ES-I3 (cell line): ENCODE measurements around the gene CTSC.

Source experiments
- H3K36me3 ChIP-seq: 2 replicates; pipeline ENCODE4 v1.6.1; 2013; ENCODE audit warnings: mild to moderate bottlenecking, low read length, control low read depth, moderate library complexity; ENCODE audit not compliant: insufficient read depth
- H3K4me1 ChIP-seq: 2 replicates; pipeline ENCODE4 v1.6.1; 2013; ENCODE audit warnings: mild to moderate bottlenecking, control low read depth, low read length; ENCODE audit not compliant: insufficient read depth
- H3K9ac ChIP-seq: 2 replicates; pipeline ENCODE4 v1.6.1; 2013; ENCODE audit warnings: low read depth, mild to moderate bottlenecking, low read length, moderate library complexity
- H3K9me3 ChIP-seq: 2 replicates; pipeline ENCODE4 v1.6.1; 2013; ENCODE audit warnings: mild to moderate bottlenecking, low read length, moderate library complexity; ENCODE audit not compliant: control insufficient read depth, insufficient read depth

The CTSC gene

DNA sequence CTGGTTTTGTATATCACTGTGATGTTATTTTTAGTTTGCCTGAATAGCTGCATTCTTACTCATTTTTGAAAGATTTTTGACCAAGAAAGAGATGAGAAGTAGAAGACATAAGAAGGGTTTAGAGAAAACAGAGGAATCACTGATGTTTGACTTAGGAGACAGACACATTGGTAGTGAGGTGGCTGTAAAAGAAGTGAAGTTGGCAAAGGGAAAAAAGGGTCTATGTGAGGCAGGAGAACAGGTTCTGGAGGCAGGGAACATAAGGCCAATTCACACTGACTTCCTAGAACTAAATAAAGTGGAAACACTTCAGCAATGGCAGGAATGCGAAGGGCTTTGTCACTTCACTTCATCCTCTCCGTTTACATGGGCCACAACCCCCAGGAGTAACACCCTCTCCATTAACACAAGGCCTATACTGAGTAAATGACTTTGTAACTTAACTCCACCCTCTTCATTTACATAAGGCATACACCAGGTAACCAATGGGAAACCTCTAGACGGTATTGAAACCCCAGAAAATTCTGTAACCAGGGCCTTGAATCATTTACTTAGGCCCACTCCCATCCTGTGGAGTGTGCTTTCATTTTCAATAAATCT, 36.5 kb downstream of the CTSC start:
- Histone ChIP-seq H3K4me1 (peaks cover 40% of the 10 kb centered on the region), H3K36me3 (peaks cover 27% of the 10 kb centered on the region), H3K9me3 (no peaks in the 10 kb centered on the region), H3K9ac (no peak overlapping the region)

GRCh38 chr11:88297863-88298262, 39.7 kb downstream of the CTSC start:
- Histone ChIP-seq H3K4me1 (peaks cover 40% of the 10 kb centered on the region), H3K9ac (no peak overlapping the region), H3K9me3 (no peaks in the 10 kb centered on the region), H3K36me3 (peaks cover 35% of the 10 kb centered on the region)

GRCh38 chr11:88297421-88297820, 40.1 kb downstream of the CTSC start:
- Histone ChIP-seq H3K9ac (no peak overlapping the region), H3K4me1 (peaks cover 40% of the 10 kb centered on the region), H3K9me3 (no peaks in the 10 kb centered on the region), H3K36me3 (peaks cover 39% of the 10 kb centered on the region)

DNA sequence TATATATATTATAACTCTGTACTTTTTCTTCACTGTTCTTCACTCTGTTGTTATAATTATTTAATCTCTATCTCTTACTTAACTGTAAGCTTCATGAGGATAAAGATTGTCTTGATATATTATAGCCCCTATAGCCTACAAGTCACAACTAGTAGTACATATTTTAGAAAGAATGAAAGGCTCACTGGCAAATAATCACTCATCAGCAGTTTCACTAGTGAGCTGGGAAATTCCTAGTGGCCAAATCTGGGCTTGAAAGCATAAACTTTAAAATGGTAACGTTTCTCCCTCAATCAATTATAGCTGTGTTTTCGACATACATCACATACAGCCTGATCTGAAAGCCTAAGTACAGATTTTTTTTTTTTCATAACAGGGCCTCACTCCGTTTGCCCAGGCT, 42.5 kb downstream of the CTSC start:
- Histone ChIP-seq H3K9me3 (no peaks in the 10 kb centered on the region), H3K9ac (no peak overlapping the region), H3K36me3 (peaks cover 39% of the 10 kb centered on the region), H3K4me1 (peaks cover 23% of the 10 kb centered on the region)

DNA sequence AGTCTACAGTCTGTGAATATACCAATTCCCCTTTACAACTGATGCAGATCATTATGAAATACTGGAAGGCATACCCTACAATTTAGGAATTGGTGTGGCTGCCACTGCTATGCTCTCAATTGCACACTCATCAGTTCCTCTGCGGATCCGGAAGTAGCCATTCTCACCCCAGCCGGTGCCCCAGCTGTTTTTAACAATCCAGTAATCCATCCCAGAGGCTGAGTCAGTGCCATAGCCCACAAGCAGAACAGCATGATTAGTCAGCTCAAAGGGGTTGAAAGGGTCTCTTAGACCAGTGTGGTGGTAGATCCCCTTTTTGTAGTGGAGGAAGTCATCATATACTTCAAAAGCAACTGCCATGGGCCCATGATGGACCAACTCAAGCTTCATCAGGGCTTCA, 43.6 kb downstream of the CTSC start:
- Histone ChIP-seq H3K9ac (no peak overlapping the region), H3K36me3 (peaks cover 37% of the 10 kb centered on the region), H3K9me3 (no peaks in the 10 kb centered on the region), H3K4me1 (peaks cover 13% of the 10 kb centered on the region)

DNA sequence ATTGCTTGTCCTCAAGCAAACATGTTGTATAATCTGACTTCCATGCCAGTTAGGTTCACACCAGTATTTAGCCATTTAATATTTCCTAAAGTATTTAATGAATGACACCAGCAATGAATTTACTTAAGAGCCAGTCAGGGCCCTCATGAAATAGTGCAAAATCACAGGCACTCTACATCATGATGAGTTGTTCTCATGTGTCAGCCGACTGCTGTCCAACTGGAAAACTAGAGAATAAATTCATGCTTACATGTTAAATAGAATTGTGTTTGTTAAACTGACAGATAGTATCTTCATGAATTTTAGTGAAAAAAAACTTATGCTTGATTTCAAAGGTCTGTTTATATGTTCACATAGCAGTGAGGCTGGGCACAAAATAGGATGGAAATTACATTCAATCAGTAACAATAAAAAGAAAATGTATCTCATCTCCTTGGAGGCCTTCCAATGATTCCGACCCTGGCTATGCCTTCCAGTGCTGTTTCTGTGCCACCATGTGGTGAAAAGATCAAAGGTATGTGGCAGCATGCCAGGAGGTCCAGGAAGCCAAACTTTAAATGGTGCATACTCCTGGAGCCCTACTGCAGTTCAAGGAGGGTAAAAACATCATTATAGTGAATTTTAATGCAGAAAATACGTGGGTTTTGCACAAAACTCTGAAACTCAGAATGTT, 45.2 kb downstream of the CTSC start:
- Histone ChIP-seq H3K9ac (no peak overlapping the region), H3K9me3 (no peaks in the 10 kb centered on the region), H3K36me3 (peaks cover 35% of the 10 kb centered on the region), H3K4me1 (peaks cover 2% of the 10 kb centered on the region)

- Histone ChIP-seq H3K9me3 (no peaks in the 10 kb centered on the region), H3K9ac (no peak overlapping the region), H3K36me3 (peaks cover 15% of the 10 kb centered on the region), H3K4me1 (no peaks in the 10 kb centered on the region)
Observed at GRCh38 chr11:88288560-88288959, 49.0 kb downstream of the CTSC start.

DNA sequence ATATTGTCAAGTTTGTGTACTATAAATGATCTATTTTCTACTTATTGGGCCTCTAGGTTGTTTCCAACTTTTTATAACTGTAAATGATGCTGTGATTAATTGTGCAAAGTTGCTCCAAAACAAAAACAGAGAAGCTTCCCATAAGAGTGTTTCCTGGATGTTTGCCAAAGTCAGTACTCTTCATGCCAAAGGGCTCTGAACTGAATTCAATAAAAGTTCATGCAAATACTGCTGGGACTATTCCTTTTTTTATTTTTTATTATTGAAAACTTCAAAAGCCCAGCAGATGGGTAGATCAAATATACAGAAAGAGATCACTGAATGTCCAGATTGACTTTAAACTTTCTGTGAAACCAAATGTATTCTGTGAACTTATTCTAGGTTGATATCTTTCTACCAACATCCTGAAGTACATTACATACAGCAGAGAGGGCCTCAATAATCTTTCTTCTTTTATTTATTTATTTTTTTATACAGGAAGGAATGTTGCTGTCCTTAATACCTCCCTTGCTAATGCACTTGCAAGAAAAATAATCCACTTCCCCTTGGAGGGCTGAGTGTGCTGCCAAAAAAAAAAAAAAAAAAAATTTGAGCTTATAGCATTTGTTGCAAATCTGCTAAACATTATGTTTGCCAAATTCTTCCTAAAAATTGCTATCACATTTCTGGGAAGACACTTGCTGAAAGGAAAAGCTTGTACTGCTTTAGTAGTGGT, 53.0 kb downstream of the CTSC start:
- Histone ChIP-seq H3K9me3 (no peaks in the 10 kb centered on the region), H3K36me3 (peaks cover 3% of the 10 kb centered on the region; the same call in 1 of the 2 replicates), H3K9ac (no peak overlapping the region), H3K4me1 (no peaks in the 10 kb centered on the region)

DNA sequence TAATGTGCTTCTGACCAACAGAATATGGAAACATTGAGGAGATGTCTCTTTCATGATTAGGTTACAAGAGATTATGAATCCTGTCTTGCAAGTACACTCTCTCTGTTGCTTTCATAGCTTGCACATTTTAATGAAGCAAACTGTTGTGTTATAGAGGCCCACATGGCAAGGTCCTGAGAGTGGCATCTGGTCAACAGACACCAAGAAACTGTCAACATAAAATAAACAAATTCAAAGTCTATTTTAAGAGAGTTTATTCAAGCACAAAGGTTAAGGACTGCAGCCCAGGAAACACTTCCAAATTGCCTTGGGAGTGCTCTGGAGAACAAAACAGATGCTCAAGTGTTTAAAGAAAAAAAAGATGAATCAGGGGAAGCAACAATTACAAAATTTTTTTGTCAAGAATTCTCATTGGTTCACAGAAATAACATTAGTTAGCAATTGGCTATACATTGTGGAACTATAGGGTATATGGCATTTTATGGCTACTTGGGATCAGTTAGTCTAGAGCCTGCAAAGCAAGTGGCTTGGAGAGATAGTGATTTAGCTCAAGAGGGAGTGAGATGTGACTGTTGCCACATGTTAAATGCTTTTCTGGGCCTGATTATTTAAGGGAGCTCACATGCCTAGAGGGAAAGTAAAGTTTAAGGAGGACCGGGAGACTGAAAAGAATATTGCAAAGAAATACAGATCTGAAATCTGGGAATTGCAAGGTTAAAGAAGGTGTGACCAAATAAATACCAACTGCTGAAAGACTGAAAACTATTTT, 54.6 kb downstream of the CTSC start:
- no peak overlapping the region for H3K9ac ChIP-seq
- 0 out of 2 replicates have a peak, but pooled peaks cover 3% of the 10 kb centered on the region for H3K36me3 ChIP-seq
- H3K4me1 ChIP-seq, result no peaks in the 10 kb centered on the region
- H3K9me3 ChIP-seq, result no peaks in the 10 kb centered on the region

DNA sequence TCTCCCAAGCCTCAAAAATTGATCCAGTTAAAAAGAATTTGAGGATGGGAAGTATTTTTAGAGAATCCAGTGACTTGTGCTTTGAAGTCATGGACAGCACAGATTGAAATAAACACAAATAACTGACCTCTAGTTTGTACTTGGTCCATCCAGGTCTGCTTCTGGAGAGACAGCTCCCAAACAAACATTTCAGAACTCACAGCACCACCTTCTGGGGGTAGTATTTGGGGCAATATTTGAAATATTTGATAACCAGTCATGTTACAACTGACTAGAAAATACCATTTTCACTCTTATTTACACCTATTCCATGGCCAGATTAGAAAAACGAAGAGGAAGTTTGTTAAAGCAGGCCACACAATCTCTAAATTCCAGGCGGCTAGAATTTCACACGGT, 56.2 kb downstream of the CTSC start:
- no peak overlapping the region for H3K9ac ChIP-seq
- H3K4me1 ChIP-seq, result no peaks in the 10 kb centered on the region
- H3K36me3 ChIP-seq, result 0 out of 2 replicates have a peak, but pooled peaks cover 3% of the 10 kb centered on the region
- H3K9me3 ChIP-seq, result no peaks in the 10 kb centered on the region

- no peaks in the 10 kb centered on the region for H3K4me1 ChIP-seq
- H3K36me3 ChIP-seq, result peaks cover 3% of the 10 kb centered on the region; the same call in 1 of the 2 replicates
- no peak overlapping the region for H3K9ac ChIP-seq
- no peaks in the 10 kb centered on the region for H3K9me3 ChIP-seq
Observed at GRCh38 chr11:88280673-88281316, 56.7 kb downstream of the CTSC start.

DNA sequence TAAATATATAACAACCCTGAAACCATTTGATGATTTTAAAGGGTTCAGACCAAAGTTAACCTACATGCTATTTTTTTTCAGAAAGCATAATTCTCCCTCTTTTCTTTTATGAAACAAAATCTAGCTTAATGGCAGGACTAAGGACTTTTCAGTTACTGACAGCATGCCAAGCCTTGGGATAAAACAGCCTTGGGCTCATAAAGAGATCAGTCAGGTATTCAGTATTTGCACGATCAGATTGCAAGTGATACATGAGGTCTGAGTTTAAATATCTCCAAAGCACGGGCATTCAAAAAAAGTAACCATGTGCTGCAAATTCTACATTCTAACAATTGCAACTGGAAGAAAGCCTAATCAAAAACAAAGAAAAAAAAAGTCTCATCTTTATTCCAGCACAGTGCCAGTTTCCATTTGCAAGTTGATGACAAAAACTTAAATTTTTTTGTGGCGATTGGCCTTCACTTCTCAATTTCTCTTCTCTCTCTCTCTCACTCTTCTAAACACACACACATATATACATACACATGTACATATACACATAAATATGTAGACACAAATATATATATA, 60.1 kb downstream of the CTSC start:
- no peaks in the 10 kb centered on the region for H3K4me1 ChIP-seq
- no peaks in the 10 kb centered on the region for H3K9me3 ChIP-seq
- no peaks in the 10 kb centered on the region; the same call in 1 of the 2 replicates for H3K36me3 ChIP-seq
- H3K9ac ChIP-seq, result no peak overlapping the region

DNA sequence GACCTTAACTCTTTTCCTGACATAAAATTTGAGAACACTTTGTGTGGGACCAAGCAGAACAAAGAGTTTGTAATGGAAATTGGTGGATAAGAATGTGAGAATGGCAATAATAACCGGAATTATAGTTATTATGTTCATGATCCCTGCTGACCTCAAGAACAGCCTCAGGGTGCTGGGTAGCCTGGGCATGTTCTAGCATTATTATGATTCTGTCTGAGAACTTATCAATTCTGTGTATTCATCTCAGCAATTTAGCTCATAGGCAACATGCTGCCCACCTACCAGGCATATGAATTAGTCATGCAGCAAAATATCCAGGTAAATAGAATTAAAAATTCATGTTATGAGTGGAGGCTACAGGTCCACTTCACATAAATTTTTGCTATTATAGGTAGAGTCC, 61.9 kb downstream of the CTSC start:
- H3K9ac ChIP-seq, result no peak overlapping the region
- H3K4me1 ChIP-seq, result no peaks in the 10 kb centered on the region
- H3K36me3 ChIP-seq, result no peaks in the 10 kb centered on the region; the same call in 1 of the 2 replicates
- no peaks in the 10 kb centered on the region for H3K9me3 ChIP-seq

GRCh38 chr11:88266919-88267318, 70.6 kb downstream of the CTSC start:
- Histone ChIP-seq H3K9ac (no peak overlapping the region), H3K4me1 (no peaks in the 10 kb centered on the region), H3K9me3 (peaks cover 1% of the 10 kb centered on the region; the same call in 1 of the 2 replicates), H3K36me3 (no peaks in the 10 kb centered on the region; the same call in 1 of the 2 replicates)
